NCI-H2107 treated with DMSO at 0.1 percent for 48 hours (cell line): ENCODE data around the gene RHD.
"Not testable (repeated sequence)": the region's sequence is repeated elsewhere in the genome, so short reads cannot be mapped to it uniquely, and the experiment has no call there.

Experiments used
- DNase-seq: peaks from one replicate; lab custom pipeline; 2025; ENCODE audit not compliant: unreplicated experiment; lab: John Stamatoyannopoulos, UW

RHD gene

GRCh38 chr1:25256578-25256965 lies 15.7 kb upstream of the RHD start:
- peak; percentile 54 for DNase-seq

- DNase-seq, result no peak
Measured at GRCh38 chr1:25257196-25257595, 15.1 kb upstream of the RHD start.

- DNase-seq, result not testable (repeated sequence)
Measured at GRCh38 chr1:25259813-25260212, 12.5 kb upstream of the RHD start.

GRCh38 chr1:25260336-25260735 lies 12.0 kb upstream of the RHD start:
- DNase-seq, result not testable (repeated sequence)

GRCh38 chr1:25266554-25267287 lies 5.6 kb upstream of the RHD start:
- DNase-seq, result not testable (repeated sequence)

GRCh38 chr1:25267288-25268142 lies 4.8 kb upstream of the RHD start:
- DNase-seq, result peak; percentile 57

GRCh38 chr1:25268143-25268760 lies 4.1 kb upstream of the RHD start:
- not testable (repeated sequence) for DNase-seq

- DNase-seq, result not testable (repeated sequence)
Measured at GRCh38 chr1:25275648-25276047, 3.3 kb downstream of the RHD start.

GRCh38 chr1:25277295-25277694 lies 5.0 kb downstream of the RHD start:
- DNase-seq, result not testable (repeated sequence)

- not testable (repeated sequence) for DNase-seq
Measured at GRCh38 chr1:25278358-25278757, 6.0 kb downstream of the RHD start.

- not testable (repeated sequence) for DNase-seq
Measured at GRCh38 chr1:25278790-25279189, 6.5 kb downstream of the RHD start.

GRCh38 chr1:25279693-25280111 lies 7.4 kb downstream of the RHD start:
- not testable (repeated sequence) for DNase-seq

GRCh38 chr1:25285862-25286261 lies 13.6 kb downstream of the RHD start:
- DNase-seq, result not testable (repeated sequence)

GRCh38 chr1:25287164-25287563 lies 14.9 kb downstream of the RHD start:
- DNase-seq, result not testable (repeated sequence)

GRCh38 chr1:25288573-25289101 lies 16.3 kb downstream of the RHD start:
- DNase-seq, result not testable (repeated sequence)

- not testable (repeated sequence) for DNase-seq
Measured at GRCh38 chr1:25290043-25290442, 17.7 kb downstream of the RHD start.

- not testable (repeated sequence) for DNase-seq
Measured at GRCh38 chr1:25293426-25293825, 21.1 kb downstream of the RHD start.

GRCh38 chr1:25294889-25295826 lies 22.8 kb downstream of the RHD start:
- not testable (repeated sequence) for DNase-seq

- DNase-seq, result not testable (repeated sequence)
Measured at GRCh38 chr1:25296501-25296900, 24.2 kb downstream of the RHD start.

- not testable (repeated sequence) for DNase-seq
Measured at GRCh38 chr1:25300729-25301128, 28.4 kb downstream of the RHD start.
